Natural killer cell (primary cell): ENCODE measurements around the gene CHRM2. TPM values are rescaled to one million over a fixed set of nuclear protein-coding genes. Genes with fewer than 3 reads are reported as not detected.

Experiments
- ATAC-seq, 3 donors: fragments of 150-1000 bp in 2 of 3; fragments of 200-7000 bp in 1 of 3; cut with Tn5 transposase; 1 replicate in 1 of 3; 2 replicates in 2 of 3; pipeline ENCODE4 v1.10.0; 2021; ENCODE audit warnings: mild to moderate bottlenecking in 2 of 3, moderate library complexity in 2 of 3
- DNase-seq, 2 donors: peaks; one replicate each; pipeline versions ENCODE4 v3.0.0 to v3.0.0-alpha.2; 2013 to 2021; ENCODE audit warnings: mixed read lengths in 1 of 2
- H3K27ac ChIP-seq: one replicate; pipeline ENCODE4 v1.5.1; 2013; ENCODE audit warnings: mild to moderate bottlenecking, low read length
- H3K27me3 ChIP-seq: one replicate; pipeline ENCODE4 v1.6.1; 2013; ENCODE audit warnings: low read length; ENCODE audit not compliant: control insufficient read depth, insufficient read depth
- H3K36me3 ChIP-seq: one replicate; pipeline ENCODE4 v1.6.1; 2013; ENCODE audit warnings: low read length; ENCODE audit not compliant: control insufficient read depth, insufficient read depth
- H3K4me1 ChIP-seq: one replicate; pipeline ENCODE4 v1.6.1; 2013; ENCODE audit warnings: low read length; ENCODE audit not compliant: control insufficient read depth, insufficient read depth
- H3K4me3 ChIP-seq: one replicate; pipeline ENCODE4 v1.5.1; 2013; ENCODE audit warnings: low read length
- H3K9me3 ChIP-seq: one replicate; pipeline ENCODE4 v1.6.1; 2013; ENCODE audit warnings: low read length; ENCODE audit not compliant: control insufficient read depth, insufficient read depth
- H3K27ac Mint-ChIP-seq, 2 donors: one replicate each; pipeline ENCODE4 v1.8.0; 2022; ENCODE audit warnings: mild to moderate bottlenecking in 2 of 2, mixed read lengths in 2 of 2, moderate library complexity in 1 of 2
- H3K27me3 Mint-ChIP-seq, 2 donors: one replicate each; pipeline ENCODE4 v1.8.0; 2022; ENCODE audit warnings: low read depth in 2 of 2, mixed read lengths in 2 of 2
- H3K36me3 Mint-ChIP-seq: one replicate; pipeline ENCODE4 v1.8.0; 2022; ENCODE audit warnings: mixed read lengths
- H3K4me1 Mint-ChIP-seq, 2 donors: one replicate each; pipeline ENCODE4 v1.8.0; 2022; ENCODE audit warnings: mixed read lengths in 2 of 2
- H3K4me3 Mint-ChIP-seq: one replicate; pipeline ENCODE4 v1.8.0; 2022; ENCODE audit warnings: mild to moderate bottlenecking, moderate library complexity, mixed read lengths
- H3K9me3 Mint-ChIP-seq, 2 donors: one replicate each; pipeline ENCODE4 v1.8.0; 2022; ENCODE audit warnings: mixed read lengths in 2 of 2
- WGBS: methylation state at CpG from one replicate; pipeline ENCODE4 v1.1.7; 2013; ENCODE audit warnings: missing lambda C conversion rate; ENCODE audit not compliant: insufficient coverage; 5-methylcytosine and 5-hydroxymethylcytosine counted together
- intact Hi-C: fragments of 100-400 bp; cut with micrococcal nuclease; formaldehyde crosslinking; loops from one replicate; pipeline ENCODE4 v1.14.2; 2022
- total RNA-seq, 4 donors: library from RNA; stranded (reverse); fragments of 120-200 nt in 1 of 4; gene quantifications; one replicate each; pipeline versions ENCODE4 v1.2.3 to v1.2.4, GENCODE V29; 2013 to 2022
- TF ChIP-seq, protein P1 (sequence below): fragments of 200-600 bp; IDR thresholded peaks from one replicate; pipeline ENCODE4 v1.8.0; 2022; ENCODE audit warnings: antibody characterized with exemption

CHRM2 gene
- total RNA-seq, 3 donors from 2014 or later (not counting 1 experiment from before 2014, with no cell fraction given): not detected

DNA sequence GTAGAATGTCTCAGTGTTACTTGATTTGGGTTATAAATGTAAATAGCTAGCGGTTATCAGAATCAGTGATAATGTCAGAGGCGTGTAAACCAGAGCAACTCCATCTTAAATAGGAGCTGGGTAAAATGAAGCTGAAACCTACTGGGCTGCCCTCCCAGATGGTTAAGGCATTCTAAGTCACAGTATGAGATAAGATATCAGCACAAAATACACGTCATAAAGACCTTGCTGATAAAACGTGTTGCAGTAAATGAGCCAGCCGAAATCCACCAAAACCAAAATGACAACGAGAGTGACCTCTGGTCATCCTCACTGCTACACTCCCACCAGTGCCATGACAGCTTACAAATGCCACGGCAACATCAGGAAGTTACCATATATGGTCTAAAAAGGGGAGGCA, 172.3 kb downstream of the CHRM2 start:
- ATAC-seq: no peak
- intact Hi-C loops: no loop called here
- no peak overlapping the region for H3K4me3 Mint-ChIP-seq
- TF ChIP-seq, protein P1, sequence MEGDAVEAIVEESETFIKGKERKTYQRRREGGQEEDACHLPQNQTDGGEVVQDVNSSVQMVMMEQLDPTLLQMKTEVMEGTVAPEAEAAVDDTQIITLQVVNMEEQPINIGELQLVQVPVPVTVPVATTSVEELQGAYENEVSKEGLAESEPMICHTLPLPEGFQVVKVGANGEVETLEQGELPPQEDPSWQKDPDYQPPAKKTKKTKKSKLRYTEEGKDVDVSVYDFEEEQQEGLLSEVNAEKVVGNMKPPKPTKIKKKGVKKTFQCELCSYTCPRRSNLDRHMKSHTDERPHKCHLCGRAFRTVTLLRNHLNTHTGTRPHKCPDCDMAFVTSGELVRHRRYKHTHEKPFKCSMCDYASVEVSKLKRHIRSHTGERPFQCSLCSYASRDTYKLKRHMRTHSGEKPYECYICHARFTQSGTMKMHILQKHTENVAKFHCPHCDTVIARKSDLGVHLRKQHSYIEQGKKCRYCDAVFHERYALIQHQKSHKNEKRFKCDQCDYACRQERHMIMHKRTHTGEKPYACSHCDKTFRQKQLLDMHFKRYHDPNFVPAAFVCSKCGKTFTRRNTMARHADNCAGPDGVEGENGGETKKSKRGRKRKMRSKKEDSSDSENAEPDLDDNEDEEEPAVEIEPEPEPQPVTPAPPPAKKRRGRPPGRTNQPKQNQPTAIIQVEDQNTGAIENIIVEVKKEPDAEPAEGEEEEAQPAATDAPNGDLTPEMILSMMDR: no peak
- H3K27me3 ChIP-seq: no peaks in the 10 kb centered on the region
- H3K27ac ChIP-seq: no peak overlapping the region
- WGBS: 91% methylated on average over 7 of the region's 7 CpGs
- no peaks in the 10 kb centered on the region for H3K27me3 Mint-ChIP-seq
- DNase-seq: no peak
- no peaks in the 10 kb centered on the region for H3K36me3 ChIP-seq
- no peaks in the 10 kb centered on the region for H3K4me1 Mint-ChIP-seq
- H3K36me3 Mint-ChIP-seq: no peaks in the 10 kb centered on the region
- peaks cover 3% of the 10 kb centered on the region for H3K9me3 ChIP-seq
- no peak overlapping the region for H3K4me3 ChIP-seq
- H3K9me3 Mint-ChIP-seq: peaks cover 9 to 27% of the 10 kb centered on the region in 2 donors
- H3K27ac Mint-ChIP-seq: no peak overlapping the region
- H3K4me1 ChIP-seq: no peaks in the 10 kb centered on the region

- peaks cover 13 to 23% of the 10 kb centered on the region in 2 donors for H3K9me3 Mint-ChIP-seq
These were observed 177.1 kb downstream of the CHRM2 start for GRCh38 chr7:137045573-137045972.

DNA sequence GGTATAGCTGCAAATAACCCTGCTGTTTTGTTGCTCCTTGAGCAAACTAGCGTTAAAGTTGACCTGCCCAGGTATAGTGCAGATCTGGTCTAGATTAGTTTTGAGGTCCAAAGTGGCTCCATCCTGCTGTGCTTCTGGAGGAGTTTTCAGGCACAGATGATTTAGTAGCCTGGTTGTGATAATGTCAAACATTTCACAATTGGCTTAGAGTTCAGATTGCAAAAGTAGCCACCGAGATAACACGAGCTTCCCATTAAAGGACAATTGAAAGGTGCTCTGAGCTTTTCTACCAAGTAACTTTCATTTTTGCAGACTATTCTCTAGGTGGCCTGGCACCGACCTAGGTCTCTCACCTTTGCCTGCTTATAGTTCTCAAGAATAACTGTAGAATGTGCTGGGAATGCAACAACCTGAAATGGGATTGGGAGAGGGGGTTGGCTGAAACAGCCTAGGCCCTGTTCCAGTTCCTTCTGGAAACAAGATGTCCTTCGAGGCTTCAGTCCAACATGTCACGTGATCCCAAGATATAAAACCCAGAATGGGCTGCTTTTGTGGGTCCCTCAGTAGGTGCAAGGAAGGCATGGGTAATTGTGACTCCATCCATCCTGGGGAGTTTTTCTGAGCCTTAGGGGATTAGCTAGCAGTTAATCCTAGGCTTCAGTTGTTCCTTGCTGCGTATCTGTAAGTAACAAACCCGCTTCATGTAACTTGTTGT, 201.0 kb downstream of the CHRM2 start:
- no peaks in the 10 kb centered on the region for H3K27me3 ChIP-seq
- 80% methylated on average over 8 of the region's 8 CpGs for WGBS
- H3K36me3 ChIP-seq: no peaks in the 10 kb centered on the region
- peaks cover 10 to 11% of the 10 kb centered on the region in 2 donors for H3K9me3 Mint-ChIP-seq
- no peak for DNase-seq
- H3K36me3 Mint-ChIP-seq: no peaks in the 10 kb centered on the region
- H3K27ac Mint-ChIP-seq: no peak overlapping the region
- no peak overlapping the region for H3K4me3 Mint-ChIP-seq
- no peaks in the 10 kb centered on the region for H3K27me3 Mint-ChIP-seq
- TF ChIP-seq, protein P1: no peak
- intact Hi-C loops: no loop called here
- no peaks in the 10 kb centered on the region for H3K4me1 Mint-ChIP-seq
- H3K4me1 ChIP-seq: no peaks in the 10 kb centered on the region
- no peak overlapping the region for H3K27ac ChIP-seq
- H3K4me3 ChIP-seq: no peak overlapping the region
- no peak for ATAC-seq
- H3K9me3 ChIP-seq: peaks cover 6% of the 10 kb centered on the region

More at GRCh38 chr7:137045573-137045972, 177.1 kb downstream of the CHRM2 start:
- no peak for DNase-seq
- H3K4me3 ChIP-seq: no peak overlapping the region
- Mint-ChIP-seq H3K4me3 (no peak overlapping the region), H3K27me3 (no peaks in the 10 kb centered on the region), H3K4me1 (no peaks in the 10 kb centered on the region), H3K36me3 (no peaks in the 10 kb centered on the region), H3K27ac (no peak overlapping the region)
- H3K9me3 ChIP-seq: peaks cover 3% of the 10 kb centered on the region
- no peaks in the 10 kb centered on the region for H3K27me3 ChIP-seq
- H3K4me1 ChIP-seq: no peaks in the 10 kb centered on the region
- no peak overlapping the region for H3K27ac ChIP-seq
- intact Hi-C loops: no loop called here
- no peaks in the 10 kb centered on the region for H3K36me3 ChIP-seq
- no peak for ATAC-seq
- 100% methylated on average over 2 of the region's 3 CpGs for WGBS
- TF ChIP-seq, protein P1: no peak
